Tibial artery (tissue), 4 donors: ENCODE data around the gene MUCL1.

ENCODE experiments used
- DNase-seq, 2 donors: peaks; one replicate each; pipeline ENCODE4 v3.0.0-alpha.2; 2019
- H3K27ac ChIP-seq, 2 donors: fragments of 200-600 bp; sonication (generic) in 1 of 2; 1 replicate in 1 of 2; 2 replicates in 1 of 2; pipeline ENCODE4 v1.5.1; 2018 to 2019; ENCODE audit warnings: mild to moderate bottlenecking in 1 of 2
- H3K27me3 ChIP-seq, 2 donors: fragments of 200-600 bp; sonication (generic) in 1 of 2; one replicate each; pipeline versions ENCODE4 v1.5.1 to v1.6.0; 2016 to 2019
- H3K36me3 ChIP-seq, 3 donors: fragments of 200-600 bp; sonication (generic) in 2 of 3; one replicate each; pipeline ENCODE4 v1.5.1; 2016 to 2019; ENCODE audit warnings: mild to moderate bottlenecking in 2 of 3
- H3K4me1 ChIP-seq, 4 donors: fragments of 200-600 bp; sonication (generic) in 2 of 4; 1 replicate in 3 of 4; 2 replicates in 1 of 4; pipeline ENCODE4 v1.5.1; 2016 to 2019
- H3K4me3 ChIP-seq, 2 donors: fragments of 200-600 bp; sonication (generic) in 1 of 2; 1 replicate in 1 of 2; 2 replicates in 1 of 2; pipeline ENCODE4 v1.5.1; 2018 to 2019; ENCODE audit warnings: mild to moderate bottlenecking in 2 of 2
- H3K9me3 ChIP-seq, 3 donors: fragments of 200-600 bp; sonication (generic) in 1 of 3; one replicate each; pipeline ENCODE4 v1.5.1; 2016 to 2019
- intact Hi-C: fragments of 100-400 bp; cut with DNase I; formaldehyde crosslinking; loops from one replicate; pipeline ENCODE4 v1.15.0; 2023; ENCODE audit warnings: low total_unique reads
- TF ChIP-seq, protein P1 (sequence below), 2 experiments: fragments of 200-600 bp in 1 of 2; fragments of 450-650 bp in 1 of 2; IDR thresholded peaks; one replicate each; pipeline ENCODE4 v1.5.1; 2017 to 2019; ENCODE audit warnings: antibody characterized with exemption in 2 of 2, mild to moderate bottlenecking in 1 of 2, moderate library complexity in 1 of 2

The MUCL1 gene

GRCh38 chr12:54863948-54864618 is 9.8 kb downstream of the MUCL1 start:
- Histone ChIP-seq H3K36me3 (no peaks in the 10 kb centered on the region), H3K27ac (no peak overlapping the region), H3K4me1 (no peaks in the 10 kb centered on the region), H3K4me3 (no peak overlapping the region), H3K9me3 (no peaks in the 10 kb centered on the region), H3K27me3 (no peaks in the 10 kb centered on the region)
- intact Hi-C loops: no loop called here
- no peak for DNase-seq
- TF ChIP-seq, protein P1, sequence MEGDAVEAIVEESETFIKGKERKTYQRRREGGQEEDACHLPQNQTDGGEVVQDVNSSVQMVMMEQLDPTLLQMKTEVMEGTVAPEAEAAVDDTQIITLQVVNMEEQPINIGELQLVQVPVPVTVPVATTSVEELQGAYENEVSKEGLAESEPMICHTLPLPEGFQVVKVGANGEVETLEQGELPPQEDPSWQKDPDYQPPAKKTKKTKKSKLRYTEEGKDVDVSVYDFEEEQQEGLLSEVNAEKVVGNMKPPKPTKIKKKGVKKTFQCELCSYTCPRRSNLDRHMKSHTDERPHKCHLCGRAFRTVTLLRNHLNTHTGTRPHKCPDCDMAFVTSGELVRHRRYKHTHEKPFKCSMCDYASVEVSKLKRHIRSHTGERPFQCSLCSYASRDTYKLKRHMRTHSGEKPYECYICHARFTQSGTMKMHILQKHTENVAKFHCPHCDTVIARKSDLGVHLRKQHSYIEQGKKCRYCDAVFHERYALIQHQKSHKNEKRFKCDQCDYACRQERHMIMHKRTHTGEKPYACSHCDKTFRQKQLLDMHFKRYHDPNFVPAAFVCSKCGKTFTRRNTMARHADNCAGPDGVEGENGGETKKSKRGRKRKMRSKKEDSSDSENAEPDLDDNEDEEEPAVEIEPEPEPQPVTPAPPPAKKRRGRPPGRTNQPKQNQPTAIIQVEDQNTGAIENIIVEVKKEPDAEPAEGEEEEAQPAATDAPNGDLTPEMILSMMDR (IDR thresholded peaks at IDR 0.05): no peak

DNA sequence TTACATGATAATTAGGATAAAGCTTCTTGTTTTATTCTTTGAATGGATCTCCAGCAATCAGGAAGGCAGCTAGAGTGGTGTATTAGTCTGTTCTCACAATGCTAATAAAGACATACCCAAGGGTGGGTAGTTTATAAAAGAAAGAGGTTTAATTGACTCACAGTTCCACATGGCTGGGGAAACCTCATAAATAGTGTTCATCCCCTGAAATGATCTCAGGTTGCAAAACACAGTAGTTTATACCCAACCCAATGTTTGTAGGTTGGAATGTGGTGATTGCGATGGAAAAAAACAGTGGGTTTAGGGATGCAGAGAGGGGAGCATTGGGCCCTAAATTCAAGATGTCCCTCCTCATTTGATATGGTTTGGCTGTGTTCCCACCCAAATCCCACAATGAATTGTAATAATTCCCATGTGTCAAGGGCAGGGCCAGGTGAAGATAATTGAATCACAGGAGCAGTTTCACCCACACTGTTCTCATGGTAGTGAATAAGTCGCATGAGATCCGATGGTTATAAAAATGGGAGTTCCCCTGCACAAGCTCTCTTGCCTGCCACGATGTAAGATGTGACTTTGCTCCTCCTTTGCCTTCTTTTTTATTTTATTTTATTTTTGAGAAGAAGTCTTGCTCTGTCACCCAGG is 11.5 kb downstream of the MUCL1 start:
- no peak for DNase-seq
- H3K36me3 ChIP-seq: no peaks in the 10 kb centered on the region
- intact Hi-C loops: no loop called here

GRCh38 chr12:54868690-54869089 is 14.4 kb downstream of the MUCL1 start:
- TF ChIP-seq, protein P1 (IDR thresholded peaks at IDR 0.05): no peak
- H3K36me3 ChIP-seq: no peaks in the 10 kb centered on the region
- intact Hi-C loops: no loop called here

More for the DNA sequence above, 11.5 kb downstream of the MUCL1 start:
- Histone ChIP-seq H3K27ac (no peak overlapping the region), H3K4me1 (no peaks in the 10 kb centered on the region), H3K9me3 (no peaks in the 10 kb centered on the region), H3K27me3 (no peaks in the 10 kb centered on the region), H3K4me3 (no peak overlapping the region)
- TF ChIP-seq, protein P1 (IDR thresholded peaks at IDR 0.05): no peak

DNA sequence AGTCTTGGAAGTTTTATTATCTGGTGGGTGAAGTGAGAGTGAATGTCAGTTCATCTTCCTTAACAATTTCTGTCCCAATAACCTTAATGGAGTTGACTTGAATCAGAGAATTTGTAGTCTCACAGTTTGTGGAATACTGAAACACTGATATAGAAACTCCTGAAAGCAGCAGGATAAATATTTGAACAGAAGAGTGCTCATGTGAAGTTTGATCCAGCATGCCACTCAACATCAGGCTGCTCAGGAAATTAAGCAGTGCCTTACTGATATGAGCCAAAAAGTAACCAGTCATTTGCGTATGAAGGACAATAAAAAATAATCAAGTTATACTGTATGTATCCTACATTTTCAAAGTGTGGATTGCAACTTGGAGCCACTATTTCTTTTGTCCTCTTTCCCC is 15.7 kb downstream of the MUCL1 start:
- no peak overlapping the region for H3K27ac ChIP-seq
- no peaks in the 10 kb centered on the region for H3K27me3 ChIP-seq
- intact Hi-C loops: no loop called here

More at GRCh38 chr12:54868690-54869089, 14.4 kb downstream of the MUCL1 start:
- no peak overlapping the region for H3K4me3 ChIP-seq
- no peaks in the 10 kb centered on the region for H3K9me3 ChIP-seq
- no peak for DNase-seq
- no peaks in the 10 kb centered on the region for H3K4me1 ChIP-seq
- no peaks in the 10 kb centered on the region for H3K27me3 ChIP-seq
- H3K27ac ChIP-seq: no peak overlapping the region

DNA sequence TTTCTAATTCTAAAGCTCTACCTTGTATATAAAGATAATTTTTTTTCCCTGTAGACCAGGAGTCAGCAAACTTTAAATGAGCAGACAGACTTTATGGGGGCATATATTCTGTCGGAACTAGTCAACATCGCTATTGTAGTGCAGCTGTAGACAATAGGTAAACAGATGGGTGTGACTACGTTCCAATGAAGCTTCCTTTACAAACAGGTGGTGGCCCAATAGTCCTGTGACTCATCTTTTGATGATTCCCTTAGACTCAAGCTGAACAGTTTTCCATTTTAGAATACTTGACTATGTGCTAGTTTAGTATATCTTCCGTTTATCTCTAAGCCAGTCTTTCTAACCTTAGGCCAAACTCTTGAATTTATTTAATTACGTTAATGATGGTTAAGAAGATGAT is 16.3 kb downstream of the MUCL1 start:
- no peaks in the 10 kb centered on the region for H3K9me3 ChIP-seq
- H3K36me3 ChIP-seq: no peaks in the 10 kb centered on the region
- H3K27ac ChIP-seq: no peak overlapping the region
- intact Hi-C loops: no loop called here
- TF ChIP-seq, protein P1 (IDR thresholded peaks at IDR 0.05): no peak
- no peak for DNase-seq
- no peak overlapping the region for H3K4me3 ChIP-seq
- no peaks in the 10 kb centered on the region for H3K27me3 ChIP-seq
- H3K4me1 ChIP-seq: no peaks in the 10 kb centered on the region

More for the DNA sequence above, 15.7 kb downstream of the MUCL1 start:
- Histone ChIP-seq H3K36me3 (no peaks in the 10 kb centered on the region), H3K4me1 (no peaks in the 10 kb centered on the region), H3K4me3 (no peak overlapping the region), H3K9me3 (no peaks in the 10 kb centered on the region)
- no peak for DNase-seq
- TF ChIP-seq, protein P1 (IDR thresholded peaks at IDR 0.05): no peak
